H1 (cell line): Measurements from ENCODE around the gene SOX8.

ENCODE experiments used
- CBX5 ChIP-seq: fragments of 300-800, 300-1000 bp; sonication (generic); IDR thresholded peaks from 2 replicates; pipeline ENCODE4 v1.7.1; 2016; ENCODE audit warnings: antibody characterized with exemption, low read length, low read depth
- EP300 ChIP-seq, 2 experiments: IDR thresholded peaks; 1 replicate in 1 of 2; 2 replicates in 1 of 2; pipeline ENCODE4 v1.6.1; 2011 to 2012; ENCODE audit warnings: low read depth in 2 of 2, low read length in 2 of 2, mild to moderate bottlenecking in 2 of 2, borderline replicate concordance in 1 of 2, inconsistent platforms in 1 of 2, moderate library complexity in 1 of 2
- HDAC6 ChIP-seq: IDR thresholded peaks from one replicate; pipeline ENCODE4 v1.7.1; 2012; ENCODE audit warnings: low read depth, mild to moderate bottlenecking, inconsistent platforms, low read length, moderate library complexity
- MAX ChIP-seq: IDR thresholded peaks from 2 replicates; pipeline ENCODE4 v1.6.1; 2012; ENCODE audit warnings: inconsistent platforms
- PHF8 ChIP-seq: fragments of 200-600 bp; sonication (generic); conservative IDR thresholded peaks from 2 replicates; pipeline ENCODE4 v1.7.1; 2012; ENCODE audit warnings: low read depth, mild to moderate bottlenecking, inconsistent platforms, low read length, moderate library complexity
- TCF12 ChIP-seq: IDR thresholded peaks from 2 replicates; pipeline ENCODE4 v1.6.1; 2011; ENCODE audit warnings: low read depth, mild to moderate bottlenecking, low read length
- TF ChIP-seq, protein P1 (sequence below), 3 experiments: IDR thresholded peaks; 1 replicate in 2 of 3; 2 replicates in 1 of 3; pipeline versions ENCODE4 v1.5.1 to v1.6.1; 2011; ENCODE audit warnings: low read length in 3 of 3, mild to moderate bottlenecking in 3 of 3, inconsistent platforms in 2 of 3, low read depth in 1 of 3, moderate library complexity in 1 of 3; ENCODE audit not compliant: insufficient read depth in 1 of 3; ENCODE audit errors: control extremely low read depth in 1 of 3

GRCh38 chr16:1031666-1032065 lies 50.1 kb downstream of the SOX8 start:
- TF ChIP-seq CBX5, result no peak
- TF ChIP-seq, protein P1, sequence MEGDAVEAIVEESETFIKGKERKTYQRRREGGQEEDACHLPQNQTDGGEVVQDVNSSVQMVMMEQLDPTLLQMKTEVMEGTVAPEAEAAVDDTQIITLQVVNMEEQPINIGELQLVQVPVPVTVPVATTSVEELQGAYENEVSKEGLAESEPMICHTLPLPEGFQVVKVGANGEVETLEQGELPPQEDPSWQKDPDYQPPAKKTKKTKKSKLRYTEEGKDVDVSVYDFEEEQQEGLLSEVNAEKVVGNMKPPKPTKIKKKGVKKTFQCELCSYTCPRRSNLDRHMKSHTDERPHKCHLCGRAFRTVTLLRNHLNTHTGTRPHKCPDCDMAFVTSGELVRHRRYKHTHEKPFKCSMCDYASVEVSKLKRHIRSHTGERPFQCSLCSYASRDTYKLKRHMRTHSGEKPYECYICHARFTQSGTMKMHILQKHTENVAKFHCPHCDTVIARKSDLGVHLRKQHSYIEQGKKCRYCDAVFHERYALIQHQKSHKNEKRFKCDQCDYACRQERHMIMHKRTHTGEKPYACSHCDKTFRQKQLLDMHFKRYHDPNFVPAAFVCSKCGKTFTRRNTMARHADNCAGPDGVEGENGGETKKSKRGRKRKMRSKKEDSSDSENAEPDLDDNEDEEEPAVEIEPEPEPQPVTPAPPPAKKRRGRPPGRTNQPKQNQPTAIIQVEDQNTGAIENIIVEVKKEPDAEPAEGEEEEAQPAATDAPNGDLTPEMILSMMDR (IDR thresholded peaks at IDR 0.05; ENCODE audit: control extremely low read depth in 1 of 3, insufficient read depth in 1 of 3, low read depth in 1 of 3, low read length in 3 of 3), result no peak
- TF ChIP-seq PHF8, result no peak
- TF ChIP-seq TCF12, result no peak
- TF ChIP-seq MAX, result no peak
- no peak for TF ChIP-seq HDAC6
- no peak for TF ChIP-seq EP300 (IDR thresholded peaks at IDR 0.05; ENCODE audit: borderline replicate concordance in 1 of 2, low read depth in 2 of 2, low read length in 2 of 2)
